ENCODE measurements around the gene RMND5B.
"Not testable (repeated sequence)": the region's sequence is repeated elsewhere in the genome, so short reads cannot be mapped to it uniquely, and the experiment has no call there.

Gene RMND5B

GRCh38 chr5:178196986-178197385 lies 66.2 kb downstream of the RMND5B start:
- peaks cover 13% of the 10 kb centered on the region for H3K4me1 ChIP-seq (ENCODE audit: control insufficient read depth, insufficient read depth, low read length)
- peaks cover 5% of the 10 kb centered on the region; the same call in 1 of the 2 replicates for H3K27me3 ChIP-seq (ENCODE audit: control insufficient read depth, insufficient read depth, low read length)
- no peaks in the 10 kb centered on the region for H3K36me3 ChIP-seq (ENCODE audit: control insufficient read depth, insufficient read depth, low read length)
- H3K9ac ChIP-seq (ENCODE audit: low read length): no peak overlapping the region
- no peak overlapping the region for H3K4me3 ChIP-seq (ENCODE audit: low read depth, low read length)
- H3K27ac ChIP-seq (ENCODE audit: low read depth, low read length): no peak overlapping the region
- peaks cover 11% of the 10 kb centered on the region for H3K9me3 ChIP-seq (ENCODE audit: control insufficient read depth, insufficient read depth, low read depth, low read length)

DNA sequence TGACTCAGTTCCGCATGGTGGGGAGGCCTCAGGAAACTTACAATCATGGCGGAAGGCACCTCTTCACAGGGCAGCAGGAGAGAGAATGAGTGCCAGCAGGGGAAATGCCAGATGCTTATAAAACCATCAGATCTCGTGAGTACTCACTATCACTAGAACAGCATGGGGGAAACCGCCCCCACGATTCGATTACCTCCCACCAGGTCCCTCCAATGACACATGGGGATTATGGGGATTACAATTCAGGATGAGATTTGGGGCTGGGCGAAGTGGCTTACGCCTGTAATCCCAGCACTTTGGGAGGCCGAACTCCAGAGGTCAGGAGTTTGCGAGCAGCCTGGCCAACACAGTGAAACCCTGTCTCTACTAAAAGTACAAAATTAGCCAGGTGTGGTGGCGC lies 67.3 kb downstream of the RMND5B start:
- H3K36me3 ChIP-seq (ENCODE audit: control insufficient read depth, insufficient read depth, low read length); H3K9me3 ChIP-seq (ENCODE audit: control insufficient read depth, insufficient read depth, low read depth, low read length); H3K9ac ChIP-seq (ENCODE audit: low read length); H3K27ac ChIP-seq (ENCODE audit: low read depth, low read length); H3K27me3 ChIP-seq (ENCODE audit: control insufficient read depth, insufficient read depth, low read length); H3K4me3 ChIP-seq (ENCODE audit: low read depth, low read length): not testable (repeated sequence)
- H3K4me1 ChIP-seq (ENCODE audit: control insufficient read depth, insufficient read depth, low read length): peaks cover 13% of the 10 kb centered on the region

- no peaks in the 10 kb centered on the region for H3K9me3 ChIP-seq (ENCODE audit: control insufficient read depth, insufficient read depth, low read depth, low read length)
- no peak overlapping the region for H3K4me3 ChIP-seq (ENCODE audit: low read depth, low read length)
- H3K36me3 ChIP-seq (ENCODE audit: control insufficient read depth, insufficient read depth, low read length): no peaks in the 10 kb centered on the region
- no peak overlapping the region for H3K9ac ChIP-seq (ENCODE audit: low read length)
- peaks cover 5% of the 10 kb centered on the region; the same call in 1 of the 2 replicates for H3K27me3 ChIP-seq (ENCODE audit: control insufficient read depth, insufficient read depth, low read length)
- H3K4me1 ChIP-seq (ENCODE audit: control insufficient read depth, insufficient read depth, low read length): peaks cover 13% of the 10 kb centered on the region
- no peak overlapping the region for H3K27ac ChIP-seq (ENCODE audit: low read depth, low read length)
Observed at GRCh38 chr5:178198706-178199105, 67.9 kb downstream of the RMND5B start.

DNA sequence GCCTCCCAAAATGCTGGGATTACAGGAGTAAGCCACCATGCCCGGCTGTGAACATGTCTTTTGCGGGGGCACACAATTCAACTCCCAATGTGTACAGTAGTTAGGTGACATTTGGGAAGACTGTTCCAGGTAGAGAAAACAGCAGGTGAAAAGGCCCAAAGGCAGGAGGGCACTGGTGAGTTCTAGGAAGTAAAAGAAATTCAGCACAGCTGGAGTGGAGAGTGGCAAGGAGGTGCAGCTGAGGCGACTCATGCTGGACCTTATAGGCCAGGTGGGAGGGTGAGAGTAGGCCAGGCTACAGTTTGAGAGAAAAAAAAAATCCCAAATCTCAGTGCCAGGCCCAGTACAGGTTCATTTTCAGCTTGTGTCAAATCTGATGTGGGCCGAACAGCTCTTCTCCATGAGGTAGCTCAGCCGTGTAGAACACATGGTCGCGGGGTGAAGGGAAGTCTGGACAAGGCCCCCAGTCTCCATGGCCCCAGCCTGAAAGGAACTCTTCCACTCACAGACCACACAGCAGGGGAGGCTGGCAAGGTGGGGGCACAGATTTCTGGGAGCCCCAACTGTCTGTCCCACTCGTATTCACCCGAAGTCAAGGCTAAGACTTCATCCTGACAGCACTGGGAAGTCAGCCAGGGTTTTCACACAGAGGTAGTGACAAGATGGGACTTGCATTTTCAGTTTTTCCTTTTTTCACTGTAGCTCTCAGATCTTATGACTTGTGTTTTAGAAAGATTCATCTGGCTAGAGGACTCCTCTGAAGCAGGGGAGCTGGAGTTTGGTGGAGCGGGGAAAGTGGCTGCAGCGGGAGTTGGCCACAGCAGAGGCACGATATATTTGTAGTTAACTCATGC lies 69.0 kb downstream of the RMND5B start:
- Histone ChIP-seq H3K9ac (ENCODE audit: low read length) (no peak overlapping the region), H3K4me3 (ENCODE audit: low read depth, low read length) (no peak overlapping the region), H3K27ac (ENCODE audit: low read depth, low read length) (no peak overlapping the region), H3K36me3 (ENCODE audit: control insufficient read depth, insufficient read depth, low read length) (no peaks in the 10 kb centered on the region), H3K27me3 (ENCODE audit: control insufficient read depth, insufficient read depth, low read length) (peaks cover 5% of the 10 kb centered on the region; the same call in 1 of the 2 replicates), H3K4me1 (ENCODE audit: control insufficient read depth, insufficient read depth, low read length) (peaks cover 6% of the 10 kb centered on the region; the same call in 1 of the 2 replicates), H3K9me3 (ENCODE audit: control insufficient read depth, insufficient read depth, low read depth, low read length) (no peaks in the 10 kb centered on the region)
